SH-SY5Y (cell line): ENCODE measurements around the gene PC.

Experiments used
- GATA2 ChIP-seq: IDR thresholded peaks from 2 replicates; pipeline ENCODE4 v1.6.1; 2011; ENCODE audit warnings: mild to moderate bottlenecking, low read depth, low read length
- GATA3 ChIP-seq: IDR thresholded peaks from 2 replicates; pipeline ENCODE4 v1.6.1; 2011; ENCODE audit warnings: low read depth, mild to moderate bottlenecking, low read length, moderate library complexity

DNA sequence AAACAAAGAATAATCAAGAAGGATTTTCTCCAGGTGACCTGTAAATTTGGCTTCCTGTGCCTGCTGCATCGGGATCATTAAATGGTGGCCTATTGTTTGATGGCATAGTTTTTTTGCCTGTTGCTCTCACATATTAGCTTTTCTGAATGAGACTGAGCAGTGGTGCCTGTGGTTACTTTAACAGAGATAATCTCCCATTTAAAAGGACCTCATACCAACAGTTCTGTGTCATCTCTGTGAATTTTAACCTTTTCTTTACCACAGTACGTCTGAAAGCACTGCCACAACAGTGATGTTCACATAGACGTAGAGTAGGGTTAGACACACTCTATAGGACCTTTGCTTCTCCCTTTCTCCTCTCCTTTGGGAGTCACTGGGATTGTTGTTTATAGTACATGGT is 137.8 kb downstream of the PC start:
- no peak for TF ChIP-seq GATA2
- no peak for TF ChIP-seq GATA3
